Keratinocyte (primary cell): ENCODE measurements around the gene CYP3A4. TPM values are rescaled to one million over a fixed set of nuclear protein-coding genes. Genes with fewer than 3 reads are reported as not detected.
A peak's percentile ranks its signal among the peaks of the same experiment; 100 is the strongest.

Source experiments
- DNase-seq: peaks from one replicate; pipeline ENCODE4 v3.0.0-alpha.2; 2011; ENCODE audit warnings: low read depth, missing footprints, low spot score
- FAIRE-seq: peaks from 2 replicates; lab custom pipeline; 2011; peaks lifted over from hg19 to GRCh38; lab: Jason Lieb, UNC
- H2AFZ ChIP-seq: 2 replicates; pipeline ENCODE4 v1.6.0; 2012; ENCODE audit warnings: low read length, control low read depth, inconsistent platforms; ENCODE audit not compliant: control insufficient read depth
- H3K27ac ChIP-seq: 2 replicates; pipeline ENCODE4 v1.5.1; 2011; ENCODE audit warnings: low read length; ENCODE audit not compliant: control insufficient read depth, insufficient read depth
- H3K27me3 ChIP-seq: 3 replicates; pipeline ENCODE4 v1.6.0; 2011; ENCODE audit warnings: low read length; ENCODE audit not compliant: control insufficient read depth, insufficient read depth; ENCODE audit errors: extremely low read depth
- H3K36me3 ChIP-seq, 2 experiments: 2 replicates in 1 of 2; 3 replicates in 1 of 2; pipeline ENCODE4 v1.5.1; 2011; ENCODE audit warnings: low read length in 2 of 2, mild to moderate bottlenecking in 1 of 2; ENCODE audit not compliant: control insufficient read depth in 2 of 2, insufficient read depth in 2 of 2; ENCODE audit errors: extremely low read depth in 1 of 2
- H3K4me1 ChIP-seq: 3 replicates; pipeline ENCODE4 v1.5.1; 2011; ENCODE audit warnings: low read length; ENCODE audit not compliant: control insufficient read depth, insufficient read depth; ENCODE audit errors: extremely low read depth
- H3K4me2 ChIP-seq: 3 replicates; pipeline ENCODE4 v1.6.0; 2011; ENCODE audit warnings: low read depth, low read length; ENCODE audit not compliant: control insufficient read depth, insufficient read depth; ENCODE audit errors: extremely low read depth
- H3K4me3 ChIP-seq, 3 experiments: fragments of 200-600 bp in 1 of 3; sonication (generic) in 1 of 3; 2 replicates in 2 of 3; 3 replicates in 1 of 3; pipeline ENCODE4 v1.5.1; 2011 to 2016; ENCODE audit warnings: low read length in 3 of 3, mild to moderate bottlenecking in 3 of 3, control low read depth in 2 of 3, inconsistent platforms in 1 of 3, low read depth in 1 of 3, mixed read lengths in 1 of 3, mixed run types in 1 of 3, moderate library complexity in 1 of 3; ENCODE audit not compliant: control insufficient read depth in 2 of 3, insufficient read depth in 2 of 3; ENCODE audit errors: extremely low read depth in 1 of 3
- H3K79me2 ChIP-seq: 2 replicates; pipeline ENCODE4 v1.6.0; 2012; ENCODE audit warnings: low read length; ENCODE audit not compliant: control insufficient read depth, insufficient read depth
- H3K9ac ChIP-seq: 3 replicates; pipeline ENCODE4 v1.6.0; 2011; ENCODE audit warnings: low read length; ENCODE audit not compliant: control insufficient read depth, insufficient read depth; ENCODE audit errors: extremely low read depth
- H3K9me1 ChIP-seq: 3 replicates; pipeline ENCODE4 v1.6.0; 2011; ENCODE audit warnings: low read length; ENCODE audit not compliant: control insufficient read depth, insufficient read depth; ENCODE audit errors: extremely low read depth
- H3K9me3 ChIP-seq: 2 replicates; pipeline ENCODE4 v1.5.1; 2012; ENCODE audit warnings: low read depth, low read length; ENCODE audit not compliant: control insufficient read depth
- H4K20me1 ChIP-seq: 3 replicates; pipeline ENCODE4 v1.6.0; 2011; ENCODE audit warnings: low read length; ENCODE audit not compliant: control insufficient read depth, insufficient read depth; ENCODE audit errors: extremely low read depth
- CTCF ChIP-seq, 3 experiments: IDR thresholded peaks in 1 of 3; conservative IDR thresholded peaks in 1 of 3; optimal IDR thresholded peaks in 1 of 3; 2 replicates in 2 of 3; 3 replicates in 1 of 3; pipeline versions ENCODE3 to v1.5.1; 2011; ENCODE audit warnings: low read length in 3 of 3, mild to moderate bottlenecking in 3 of 3, moderate library complexity in 2 of 3, control low read depth in 1 of 3, inconsistent platforms in 1 of 3; ENCODE audit not compliant: insufficient read depth in 2 of 3; ENCODE audit errors: extremely low read depth in 1 of 3
- EZH2 ChIP-seq: IDR thresholded peaks from one replicate; pipeline ENCODE4 v1.6.1; 2012; ENCODE audit warnings: inconsistent platforms, mild to moderate bottlenecking, low read length, moderate library complexity
- dilution Hi-C: fragments of 300-500 bp; cut with MboI; formaldehyde crosslinking; loops from one replicate; pipeline ENCODE4 v1.7.0; 2020; ENCODE audit warnings: low sequenced_read_pairs; ENCODE audit not compliant: extremely low pct_ligation_motif_present
- polyA plus RNA-seq, 5 experiments: library from polyadenylated mRNA; depleted of rRNA in 3 of 5; stranded (reverse) in 3 of 5; stranded (forward) in 1 of 5; unstranded in 1 of 5; fragments of >200 nt; gene quantifications; 1 replicate in 1 of 5; 2 replicates in 3 of 5; 3 replicates in 1 of 5; pipeline versions ENCODE4 v1.2.1 to v1.2.3, GENCODE V29; 2011 to 2012; ENCODE audit warnings: missing spikeins in 2 of 5, low read depth in 1 of 5, low replicate concordance in 1 of 5

The CYP3A4 gene
- polyA plus RNA-seq, 1 donor (not counting 4 experiments of a cell fraction or from before 2014, with no cell fraction given), result not detected

GRCh38 chr7:99733448-99733847 is 50.5 kb downstream of the CYP3A4 start:
- H3K9me1 ChIP-seq, result no peaks in the 10 kb centered on the region
- no peaks in the 10 kb centered on the region for H4K20me1 ChIP-seq
- H2AFZ ChIP-seq, result no peak overlapping the region
- H3K4me1 ChIP-seq, result peaks cover 43% of the 10 kb centered on the region
- no peak overlapping the region for H3K27ac ChIP-seq
- no peak overlapping the region for H3K4me2 ChIP-seq
- H3K27me3 ChIP-seq, result no peaks in the 10 kb centered on the region
- H3K9ac ChIP-seq, result no peak overlapping the region
- H3K9me3 ChIP-seq, result no peaks in the 10 kb centered on the region
- H3K4me3 ChIP-seq, result no peak overlapping the region
- TF ChIP-seq EZH2, result no peak
- TF ChIP-seq CTCF (optimal IDR thresholded peaks at IDR 0.05 in 1 of 3, IDR thresholded peaks at IDR 0.05 in 1 of 3, conservative IDR thresholded peaks at IDR 0.05 in 1 of 3; ENCODE audit: extremely low read depth in 1 of 3, insufficient read depth in 2 of 3, low read length in 3 of 3), result peak in 2 of 3 experiments; percentile 20 to 28
- dilution Hi-C loops, result no loop called here
- DNase-seq (no peak), FAIRE-seq (no peak)
- H3K36me3 ChIP-seq, result no peaks in the 10 kb centered on the region
- no peaks in the 10 kb centered on the region for H3K79me2 ChIP-seq

GRCh38 chr7:99733003-99733402 is 51.0 kb downstream of the CYP3A4 start:
- no peaks in the 10 kb centered on the region for H3K36me3 ChIP-seq
- no peak overlapping the region for H3K4me2 ChIP-seq
- TF ChIP-seq EZH2 (no peak), CTCF (optimal IDR thresholded peaks at IDR 0.05 in 1 of 3, IDR thresholded peaks at IDR 0.05 in 1 of 3, conservative IDR thresholded peaks at IDR 0.05 in 1 of 3; ENCODE audit: extremely low read depth in 1 of 3, insufficient read depth in 2 of 3, low read length in 3 of 3) (no peak)
- no peaks in the 10 kb centered on the region for H4K20me1 ChIP-seq
- dilution Hi-C loops, result no loop called here
- H3K27me3 ChIP-seq, result no peaks in the 10 kb centered on the region
- no peaks in the 10 kb centered on the region for H3K9me1 ChIP-seq
- no peak overlapping the region for H3K27ac ChIP-seq
- no peaks in the 10 kb centered on the region for H3K79me2 ChIP-seq
- no peak for FAIRE-seq
- H3K9me3 ChIP-seq, result no peaks in the 10 kb centered on the region
- H2AFZ ChIP-seq, result no peak overlapping the region
- H3K4me1 ChIP-seq, result peaks cover 40% of the 10 kb centered on the region
- no peak overlapping the region for H3K9ac ChIP-seq
- no peak overlapping the region for H3K4me3 ChIP-seq
- DNase-seq, result no peak
